ENCODE results near the gene ENO3. TPM values are rescaled to one million over a fixed set of nuclear protein-coding genes. Genes with fewer than 3 reads are reported as not detected.

The ENO3 gene
- total and polyA plus RNA-seq, 10 of the 15 experiments (the other 5 are each of a cell fraction or from before 2014, with no cell fraction given): 6.8 to 28.4 (median 17.0) TPM

GRCh38 chr17:4948166-4948930 lies 2.6 kb upstream of the ENO3 start, which contains the start of gene PFN1 (continued):
- TF ChIP-seq PKNOX1 (IDR thresholded peaks at IDR 0.05) (no peak), BCLAF1 (IDR thresholded peaks at IDR 0.05) (no peak), MLLT1 (IDR thresholded peaks at IDR 0.05) (peak; percentile 61; the same call in 1 of the 2 replicates), SMAD1 (IDR thresholded peaks at IDR 0.05; ENCODE audit: low read depth, partially characterized antibody) (no peak), KLF5 (IDR thresholded peaks at IDR 0.05; ENCODE audit: partially characterized antibody) (no peak), ASH2L (IDR thresholded peaks at IDR 0.05; ENCODE audit: borderline replicate concordance, low read depth) (no peak), RBBP5 (conservative IDR thresholded peaks at IDR 0.05) (0 out of 2 replicates have a peak, but pooled peaks have one; percentile 6), TARDBP (IDR thresholded peaks at IDR 0.05; ENCODE audit: borderline replicate concordance) (no peak), YBX1 (IDR thresholded peaks at IDR 0.05) (no peak), ESRRA (IDR thresholded peaks at IDR 0.05; ENCODE audit: low read length) (no peak), CREB1 (IDR thresholded peaks at IDR 0.05; ENCODE audit: low read depth) (no peak), ETV6 (conservative IDR thresholded peaks at IDR 0.05 in 1 of 2, IDR thresholded peaks at IDR 0.05 in 1 of 2; ENCODE audit: borderline replicate concordance in 1 of 2, low read depth in 1 of 2) (no peak; a peak in 1 of 4 replicates), SUPT20H (IDR thresholded peaks at IDR 0.05; ENCODE audit: borderline replicate concordance, control insufficient read depth, low read depth, low read length) (no peak), NKRF (conservative IDR thresholded peaks at IDR 0.05) (peak; percentile 75), ZBTB33 (IDR thresholded peaks at IDR 0.05) (no peak)
